HCT116 (cell line): ENCODE results near the gene SCNN1B. TPM values are rescaled to one million over a fixed set of nuclear protein-coding genes. Genes with fewer than 3 reads are reported as not detected.

Source experiments
- ATAC-seq: fragments of 200-7000 bp; cut with Tn5 transposase; 2 replicates; pipeline ENCODE4 v1.9.1; 2020; ENCODE audit warnings: mild to moderate bottlenecking, moderate library complexity
- BruUV-seq: library from RNA; stranded (reverse); fragments of 400-500 nt; replicated peaks from 2 replicates; lab custom pipeline; 2021; lab: Mats Ljungman, UMichigan
- CTCF ChIA-PET: fragments of 300-600 bp; sonication (Branson Sonifier 250); formaldehyde crosslinking; loops from one replicate; lab custom pipeline; 2021; ENCODE audit warnings: antibody characterized with exemption; lab: Charles Lee
- POLR2A ChIA-PET: fragments of 300-600, 350-600 bp; sonication (Branson Sonifier 250); formaldehyde crosslinking; loops from one replicate; lab custom pipeline; 2021; ENCODE audit warnings: antibody characterized with exemption; lab: Charles Lee
- RAD21 ChIA-PET, 2 experiments: fragments of 300-600 bp; sonication (Branson Sonifier 250); formaldehyde crosslinking; loops; one replicate each; lab custom pipeline; 2023; ENCODE audit warnings: low total read pairs in 2 of 2; ENCODE audit not compliant: uncharacterized antibody in 2 of 2, unreplicated experiment in 2 of 2, low non-redundant PET in 1 of 2; lab: Charles Lee
- DNase-seq: peaks from one replicate; pipeline ENCODE4 v3.0.0-alpha.2; 2010; ENCODE audit warnings: low read depth, low spot score
- H2AFZ ChIP-seq: fragments of 200-600 bp; shearing (Covaris generic), sonication (generic); 2 replicates; pipeline ENCODE4 v1.6.1; 2017; ENCODE audit warnings: low read depth, mixed run types, mixed read lengths, antibody characterized with exemption, low read length; ENCODE audit not compliant: poor library complexity, severe bottlenecking
- H3K27ac ChIP-seq: 2 replicates; pipeline ENCODE4 v1.5.1; 2012; ENCODE audit warnings: low read depth, low read length
- H3K27me3 ChIP-seq: fragments of 200-600 bp; sonication (generic); 2 replicates; pipeline ENCODE4 v1.6.1; 2016; ENCODE audit warnings: mixed run types, low read length, mixed read lengths; ENCODE audit not compliant: insufficient read depth
- H3K36me3 ChIP-seq, 2 experiments: fragments of 200-500 bp in 1 of 2; fragments of 200-600 bp in 1 of 2; sonication (Bioruptor generic) in 1 of 2; sonication (generic) in 1 of 2; 2 replicates each; pipeline versions ENCODE4 v1.5.1 to v1.6.1; 2014 to 2016; ENCODE audit warnings: low read length in 2 of 2, inconsistent platforms in 1 of 2, mixed read lengths in 1 of 2, mixed run types in 1 of 2; ENCODE audit not compliant: insufficient read depth in 2 of 2, control insufficient read depth in 1 of 2
- H3K4me1 ChIP-seq, 2 experiments: fragments of 200-600 bp in 1 of 2; sonication (generic) in 1 of 2; 2 replicates each; pipeline versions ENCODE4 v1.5.1 to v1.6.1; 2012 to 2017; ENCODE audit warnings: low read length in 2 of 2, inconsistent platforms in 1 of 2, mild to moderate bottlenecking in 1 of 2, mixed read lengths in 1 of 2, mixed run types in 1 of 2, moderate library complexity in 1 of 2; ENCODE audit not compliant: insufficient read depth in 2 of 2, control insufficient read depth in 1 of 2
- H3K4me2 ChIP-seq: fragments of 200-600 bp; sonication (generic); 2 replicates; pipeline ENCODE4 v1.6.1; 2017; ENCODE audit warnings: mixed run types, low read length, mixed read lengths
- H3K4me3 ChIP-seq, 2 experiments: fragments of 200-600 bp in 1 of 2; sonication (generic) in 1 of 2; replicated peaks in 1 of 2; 2 replicates each; pipeline ENCODE4 v1.5.1; 2011 to 2016; ENCODE audit warnings: low read length in 2 of 2, control low read depth in 1 of 2, low read depth in 1 of 2, mild to moderate bottlenecking in 1 of 2, mixed read lengths in 1 of 2, mixed run types in 1 of 2
- H3K79me2 ChIP-seq: fragments of 200-600 bp; sonication (generic); 2 replicates; pipeline ENCODE4 v1.6.1; 2017; ENCODE audit warnings: mild to moderate bottlenecking, mixed run types, low read length, moderate library complexity, mixed read lengths; ENCODE audit not compliant: insufficient read depth
- H3K9ac ChIP-seq: fragments of 200-600 bp; sonication (generic); 2 replicates; pipeline ENCODE4 v1.6.1; 2016; ENCODE audit warnings: low read length, mixed read lengths
- H3K9me2 ChIP-seq: fragments of 200-600 bp; sonication (generic), shearing (Covaris generic); 2 replicates; pipeline ENCODE4 v1.6.1; 2017; ENCODE audit warnings: mixed run types, mild to moderate bottlenecking, moderate library complexity; ENCODE audit not compliant: insufficient read depth
- H3K9me3 ChIP-seq, 2 experiments: fragments of 200-500 bp in 1 of 2; fragments of 200-600 bp in 1 of 2; sonication (Bioruptor generic) in 1 of 2; sonication (generic) in 1 of 2; 2 replicates each; pipeline ENCODE4 v1.6.1; 2014 to 2017; ENCODE audit warnings: low read length in 2 of 2, mixed read lengths in 2 of 2, inconsistent platforms in 1 of 2, low read depth in 1 of 2, mild to moderate bottlenecking in 1 of 2, mixed run types in 1 of 2, moderate library complexity in 1 of 2; ENCODE audit not compliant: control insufficient read depth in 1 of 2, insufficient read depth in 1 of 2
- H4K20me1 ChIP-seq: fragments of 200-600 bp; sonication (generic), shearing (Covaris generic); 2 replicates; pipeline ENCODE4 v1.6.1; 2017; ENCODE audit warnings: mixed run types, mild to moderate bottlenecking, moderate library complexity; ENCODE audit not compliant: insufficient read depth
- EGR1 ChIP-seq: IDR thresholded peaks from 2 replicates; pipeline ENCODE4 v1.6.1; 2012; ENCODE audit warnings: low read depth
- ELF1 ChIP-seq: IDR thresholded peaks from 2 replicates; pipeline ENCODE4 v1.6.1; 2012; ENCODE audit warnings: low read depth, borderline replicate concordance
- EZH2 ChIP-seq: fragments of 200-600 bp; sonication (generic); IDR thresholded peaks from 2 replicates; pipeline ENCODE4 v1.6.1; 2017; ENCODE audit warnings: antibody characterized with exemption, mixed run types
- EZH2phosphoT487 ChIP-seq: fragments of 200-600 bp; IDR thresholded peaks from 2 replicates; pipeline ENCODE4 v1.6.1; 2018; ENCODE audit warnings: antibody characterized with exemption, borderline replicate concordance
- FOSL1 ChIP-seq: IDR thresholded peaks from 2 replicates; pipeline ENCODE4 v1.6.1; 2012; ENCODE audit warnings: low read depth
- SIN3A ChIP-seq: IDR thresholded peaks from 2 replicates; pipeline ENCODE4 v1.6.1; 2012; ENCODE audit warnings: low read depth
- SP1 ChIP-seq: IDR thresholded peaks from 2 replicates; pipeline ENCODE4 v1.6.1; 2012; ENCODE audit warnings: low read depth
- SRF ChIP-seq: IDR thresholded peaks from 2 replicates; pipeline ENCODE4 v1.6.1; 2012; ENCODE audit warnings: low read depth
- TCF7L2 ChIP-seq: IDR thresholded peaks from 2 replicates; pipeline ENCODE4 v1.7.0; 2011; ENCODE audit warnings: borderline replicate concordance, inconsistent platforms; ENCODE audit not compliant: insufficient read depth, insufficient read length; ENCODE audit errors: extremely low read depth
- YY1 ChIP-seq: IDR thresholded peaks from 2 replicates; pipeline ENCODE4 v1.6.1; 2011; ENCODE audit warnings: low read length, low read depth, moderate library complexity, mild to moderate bottlenecking; ENCODE audit not compliant: insufficient replicate concordance; ENCODE audit errors: extremely low read depth
- ZNF274 ChIP-seq: fragments of 200-500 bp; sonication (Bioruptor generic); IDR thresholded peaks from 2 replicates; pipeline ENCODE4 v1.6.1; 2014; ENCODE audit warnings: mild to moderate bottlenecking, low read depth, low read length, inconsistent platforms
- intact Hi-C: fragments of 100-400 bp; cut with micrococcal nuclease; formaldehyde crosslinking; loops from 2 replicates; pipeline ENCODE4 v1.10.0; 2022
- total RNA-seq: library from RNA; stranded (reverse); gene quantifications from one replicate; pipeline ENCODE4 v1.2.1, GENCODE V29; 2021; ENCODE audit not compliant: unreplicated experiment
- TF ChIP-seq, protein P1 (sequence below): IDR thresholded peaks from 2 replicates; pipeline ENCODE4 v1.6.1; 2012

SCNN1B gene
- total RNA-seq, 1 experiment from 2014 or later, result 0.37 TPM

DNA sequence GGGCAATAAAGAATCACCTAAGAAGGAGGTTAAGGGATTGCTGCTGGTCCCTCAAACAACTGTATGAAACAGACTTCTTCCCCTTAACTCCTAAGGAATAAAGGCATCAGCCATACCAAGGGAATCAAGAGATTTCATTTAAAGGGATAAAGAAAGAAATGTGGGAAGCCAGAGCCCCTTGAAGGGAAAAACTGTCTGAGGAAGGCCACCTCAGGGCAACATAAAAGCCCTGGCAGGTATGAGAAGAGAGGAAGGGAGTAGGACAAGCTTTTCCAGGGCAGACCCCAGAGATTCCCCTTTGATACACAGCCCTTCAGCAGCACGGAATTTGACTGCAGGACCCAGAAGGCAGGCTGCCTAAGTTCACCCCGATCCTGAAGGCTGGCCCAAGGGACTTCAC lies 107.4 kb downstream of the SCNN1B start:
- no peak overlapping the region for H3K4me2 ChIP-seq
- H3K27me3 ChIP-seq, result no peaks in the 10 kb centered on the region
- H3K4me3 ChIP-seq, result no peak overlapping the region
- no peak overlapping the region for H3K27ac ChIP-seq
- intact Hi-C loops, result no loop called here
- no peak overlapping the region for H3K9ac ChIP-seq
- ChIA-PET CTCF (no interaction called here), RAD21 (no interaction called here), POLR2A (no interaction called here)
- TF ChIP-seq SIN3A, result no peak
- TF ChIP-seq ELF1, result no peak
- no peak for TF ChIP-seq EZH2
- TF ChIP-seq YY1, result no peak
- no peak for TF ChIP-seq SP1
- TF ChIP-seq TCF7L2, result no peak
- no peak for TF ChIP-seq SRF
- H3K36me3 ChIP-seq, result peaks cover 6 to 18% of the 10 kb centered on the region in 2 experiments
- H3K4me1 ChIP-seq, result no peaks in the 10 kb centered on the region
- DNase-seq (no peak), ATAC-seq (no peak)
- H3K79me2 ChIP-seq, result no peaks in the 10 kb centered on the region
- no peaks in the 10 kb centered on the region for H3K9me3 ChIP-seq
- H2AFZ ChIP-seq, result no peak overlapping the region
- H4K20me1 ChIP-seq, result no peaks in the 10 kb centered on the region
- no peaks in the 10 kb centered on the region for H3K9me2 ChIP-seq
- no TSS peak for BruUV-seq

DNA sequence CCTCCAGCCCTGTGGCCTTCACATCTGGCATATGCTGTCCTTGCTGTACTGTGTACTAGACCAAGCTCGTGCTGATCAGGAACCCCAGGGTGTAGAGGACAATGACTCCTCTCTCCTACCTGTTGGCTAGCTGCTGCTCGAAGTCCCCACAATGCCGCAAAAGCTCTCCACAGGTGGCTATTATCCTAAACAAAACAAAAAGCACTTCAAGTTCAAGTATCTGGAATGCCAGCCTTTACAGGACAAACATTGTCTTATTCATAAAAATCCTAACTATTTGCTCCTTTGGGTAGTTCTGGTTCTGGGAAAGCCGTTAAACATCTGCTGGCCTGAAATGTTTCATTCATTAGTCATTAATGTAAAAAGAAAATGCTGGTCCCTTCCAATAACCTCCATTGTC lies 108.1 kb downstream of the SCNN1B start:
- DNase-seq (no peak), ATAC-seq (no peak)
- H3K27ac ChIP-seq, result no peak overlapping the region
- no peak overlapping the region for H3K4me3 ChIP-seq
- no peaks in the 10 kb centered on the region for H3K9me3 ChIP-seq
- H3K79me2 ChIP-seq, result no peaks in the 10 kb centered on the region
- BruUV-seq, result no TSS peak
- no peaks in the 10 kb centered on the region for H3K9me2 ChIP-seq
- ChIA-PET CTCF (no interaction called here), POLR2A (no interaction called here), RAD21 (no interaction called here)
- no peaks in the 10 kb centered on the region for H4K20me1 ChIP-seq
- intact Hi-C loops, result no loop called here
- no peak for TF ChIP-seq EGR1
- no peak for TF ChIP-seq EZH2phosphoT487
- TF ChIP-seq, protein P1, sequence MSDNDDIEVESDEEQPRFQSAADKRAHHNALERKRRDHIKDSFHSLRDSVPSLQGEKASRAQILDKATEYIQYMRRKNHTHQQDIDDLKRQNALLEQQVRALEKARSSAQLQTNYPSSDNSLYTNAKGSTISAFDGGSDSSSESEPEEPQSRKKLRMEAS, result no peak
- no peak for TF ChIP-seq ZNF274
- no peak for TF ChIP-seq FOSL1
- no peak overlapping the region for H3K9ac ChIP-seq
- no peaks in the 10 kb centered on the region for H3K4me1 ChIP-seq
- peaks cover 8 to 18% of the 10 kb centered on the region in 2 experiments for H3K36me3 ChIP-seq
- H3K27me3 ChIP-seq, result no peaks in the 10 kb centered on the region
- no peak overlapping the region for H2AFZ ChIP-seq
- H3K4me2 ChIP-seq, result no peak overlapping the region
